Fibroblast of mammary gland (primary cell): ENCODE data around the gene INPP5D.

Experiments used
- DNase-seq: peaks from one replicate; pipeline ENCODE4 v3.0.0-alpha.2; 2010; ENCODE audit warnings: low read depth
- H3K4me3 ChIP-seq: 2 replicates; pipeline ENCODE4 v1.5.1; 2011; ENCODE audit warnings: low read depth, mild to moderate bottlenecking, low read length, moderate library complexity; ENCODE audit not compliant: control insufficient read depth
- TF ChIP-seq, protein P1 (sequence below): conservative IDR thresholded peaks from 2 replicates; pipeline ENCODE4 v1.5.1; 2011; ENCODE audit warnings: low read depth, low read length, inconsistent platforms; ENCODE audit not compliant: control insufficient read depth, insufficient read depth

INPP5D gene

DNA sequence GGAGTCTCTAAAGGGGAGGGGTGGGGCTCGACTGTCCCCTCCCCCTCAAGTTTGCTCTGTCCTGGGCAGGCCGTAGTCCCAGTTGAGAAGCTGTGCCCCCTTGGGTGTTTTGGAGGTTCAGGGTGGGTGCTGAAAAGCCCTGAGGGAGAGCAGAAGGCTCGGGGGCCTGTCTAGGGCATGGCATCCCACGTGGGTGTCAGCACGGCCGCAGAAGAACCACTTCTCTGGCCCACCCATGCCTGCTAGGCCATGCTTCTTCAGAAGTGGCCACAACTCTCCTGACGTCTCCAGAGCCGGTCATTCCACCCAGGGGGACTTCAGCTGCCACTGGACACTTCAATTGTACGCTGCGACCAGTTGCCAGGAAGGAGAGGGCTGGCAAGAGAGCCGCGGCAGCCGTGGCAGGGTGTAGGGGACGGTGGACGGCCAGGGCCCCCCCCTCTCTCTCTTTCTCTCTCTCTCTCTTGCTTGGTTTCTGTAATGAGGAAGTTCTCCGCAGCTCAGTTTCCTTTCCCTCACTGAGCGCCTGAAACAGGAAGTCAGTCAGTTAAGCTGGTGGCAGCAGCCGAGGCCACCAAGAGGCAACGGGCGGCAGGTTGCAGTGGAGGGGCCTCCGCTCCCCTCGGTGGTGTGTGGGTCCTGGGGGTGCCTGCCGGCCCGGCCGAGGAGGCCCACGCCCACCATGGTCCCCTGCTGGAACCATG is at the start of gene INPP5D:
Gene INPP5D (plus strand): TSS at position 546 of the 704 bp plus-strand sequence. CDS start 137 bp downstream, at position 683.
- TF ChIP-seq, protein P1, sequence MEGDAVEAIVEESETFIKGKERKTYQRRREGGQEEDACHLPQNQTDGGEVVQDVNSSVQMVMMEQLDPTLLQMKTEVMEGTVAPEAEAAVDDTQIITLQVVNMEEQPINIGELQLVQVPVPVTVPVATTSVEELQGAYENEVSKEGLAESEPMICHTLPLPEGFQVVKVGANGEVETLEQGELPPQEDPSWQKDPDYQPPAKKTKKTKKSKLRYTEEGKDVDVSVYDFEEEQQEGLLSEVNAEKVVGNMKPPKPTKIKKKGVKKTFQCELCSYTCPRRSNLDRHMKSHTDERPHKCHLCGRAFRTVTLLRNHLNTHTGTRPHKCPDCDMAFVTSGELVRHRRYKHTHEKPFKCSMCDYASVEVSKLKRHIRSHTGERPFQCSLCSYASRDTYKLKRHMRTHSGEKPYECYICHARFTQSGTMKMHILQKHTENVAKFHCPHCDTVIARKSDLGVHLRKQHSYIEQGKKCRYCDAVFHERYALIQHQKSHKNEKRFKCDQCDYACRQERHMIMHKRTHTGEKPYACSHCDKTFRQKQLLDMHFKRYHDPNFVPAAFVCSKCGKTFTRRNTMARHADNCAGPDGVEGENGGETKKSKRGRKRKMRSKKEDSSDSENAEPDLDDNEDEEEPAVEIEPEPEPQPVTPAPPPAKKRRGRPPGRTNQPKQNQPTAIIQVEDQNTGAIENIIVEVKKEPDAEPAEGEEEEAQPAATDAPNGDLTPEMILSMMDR: no peak
- DNase-seq: no peak
- no peak within 1 kb of the TSS for H3K4me3 ChIP-seq

DNA sequence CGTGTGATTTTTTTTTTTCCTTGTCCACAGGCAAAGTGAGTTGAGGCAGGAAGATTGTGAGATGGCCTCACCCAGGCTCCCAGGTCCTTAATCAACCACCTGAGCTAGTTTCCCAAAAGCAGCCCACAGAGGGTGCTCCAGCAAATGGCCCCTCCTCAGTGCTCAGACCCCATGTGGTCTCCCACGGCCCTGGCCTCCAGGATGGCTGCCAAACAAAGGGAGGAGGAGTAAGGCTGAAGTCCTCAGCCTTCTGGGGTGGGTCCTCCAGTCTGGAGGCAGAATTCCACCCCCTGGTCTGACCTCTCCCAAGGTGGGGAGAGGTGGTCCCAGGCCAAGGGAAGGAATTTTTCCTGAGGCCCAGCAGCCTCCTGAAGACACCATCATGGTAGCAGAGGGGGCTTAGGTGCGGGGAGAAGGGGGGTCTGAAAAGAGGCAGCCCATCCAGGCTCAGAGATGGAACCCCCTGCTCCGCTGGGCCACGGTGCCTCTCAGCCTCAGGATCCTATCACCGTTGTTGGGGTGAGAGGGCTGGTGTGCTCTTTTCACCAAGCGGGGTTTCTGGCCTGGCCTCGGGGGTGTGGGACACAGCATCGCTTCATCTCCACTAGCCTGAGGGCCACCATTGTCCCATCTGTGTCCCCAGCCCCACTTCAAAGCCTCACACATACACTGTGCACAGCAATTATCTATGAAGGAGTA is 49.4 kb upstream of the INPP5D start:
- TF ChIP-seq, protein P1: no peak
- DNase-seq: no peak
- H3K4me3 ChIP-seq: no peak overlapping the region

- TF ChIP-seq, protein P1: no peak
- H3K4me3 ChIP-seq: no peak overlapping the region
- DNase-seq: no peak
These were observed 48.9 kb upstream of the INPP5D start for GRCh38 chr2:233011268-233011650.

GRCh38 chr2:233011702-233012131 is 48.4 kb upstream of the INPP5D start:
- TF ChIP-seq, protein P1: no peak
- DNase-seq: no peak

GRCh38 chr2:233012301-233012971 is 47.7 kb upstream of the INPP5D start:
- DNase-seq: no peak
- TF ChIP-seq, protein P1: no peak
- no peak overlapping the region for H3K4me3 ChIP-seq

More at GRCh38 chr2:233011702-233012131, 48.4 kb upstream of the INPP5D start:
- no peak overlapping the region for H3K4me3 ChIP-seq

- DNase-seq: no peak
- TF ChIP-seq, protein P1: no peak
- H3K4me3 ChIP-seq: no peak within 1 kb of the TSS
These were observed 47.1 kb upstream of the INPP5D start, which contains the start of gene NGEF for GRCh38 chr2:233013027-233013461. Gene NGEF, minus strand, starts transcription at chr2:233013256. Its CDS starts 38,366 bp downstream, at chr2:232974890.
